Right kidney (tissue), 1 donor: ENCODE results near the gene NKD1.

Experiments
- DNase-seq: peaks from one replicate; pipeline ENCODE4 v3.0.0-alpha.2; 2016

Gene NKD1

DNA sequence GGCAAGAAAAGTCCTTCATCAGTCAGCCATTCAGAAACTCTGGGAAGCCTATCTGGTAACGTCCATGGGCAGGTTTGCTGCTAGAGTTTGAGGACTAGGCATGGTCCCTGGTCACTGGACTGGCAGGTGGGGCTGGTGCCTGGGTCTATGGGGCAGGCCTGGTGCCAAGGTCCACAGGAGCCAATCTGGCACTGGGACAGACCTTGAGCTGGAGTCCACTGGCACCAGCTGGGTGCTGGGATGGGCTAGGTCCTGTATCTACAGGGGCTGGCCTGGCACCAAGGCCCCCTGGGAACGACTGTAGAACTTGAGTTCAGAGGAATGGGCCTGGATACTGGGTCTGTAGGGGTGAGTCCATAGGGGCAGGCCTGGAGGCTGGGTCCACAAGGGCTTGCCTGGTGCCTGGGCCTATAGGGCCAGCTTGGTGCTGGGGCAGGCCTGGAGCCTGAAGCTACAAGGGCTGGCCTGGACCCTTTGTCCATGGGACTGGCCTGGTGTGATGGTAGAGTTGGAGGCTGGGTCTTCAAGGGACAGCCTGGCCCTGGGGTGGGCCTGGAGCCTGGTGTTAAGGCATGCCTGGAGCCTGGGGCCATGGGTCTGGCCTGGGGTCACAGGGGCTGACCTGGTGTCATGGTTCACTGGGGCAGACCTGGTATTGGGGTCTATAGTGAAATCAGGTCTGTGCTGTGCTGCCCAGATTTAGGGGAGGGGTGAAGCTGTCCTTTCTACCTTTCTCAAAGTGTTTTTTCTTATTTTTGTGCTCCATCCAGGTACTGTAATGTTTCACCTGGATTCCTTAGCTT is 30.5 kb upstream of the NKD1 start:
- DNase-seq = no peak

DNA sequence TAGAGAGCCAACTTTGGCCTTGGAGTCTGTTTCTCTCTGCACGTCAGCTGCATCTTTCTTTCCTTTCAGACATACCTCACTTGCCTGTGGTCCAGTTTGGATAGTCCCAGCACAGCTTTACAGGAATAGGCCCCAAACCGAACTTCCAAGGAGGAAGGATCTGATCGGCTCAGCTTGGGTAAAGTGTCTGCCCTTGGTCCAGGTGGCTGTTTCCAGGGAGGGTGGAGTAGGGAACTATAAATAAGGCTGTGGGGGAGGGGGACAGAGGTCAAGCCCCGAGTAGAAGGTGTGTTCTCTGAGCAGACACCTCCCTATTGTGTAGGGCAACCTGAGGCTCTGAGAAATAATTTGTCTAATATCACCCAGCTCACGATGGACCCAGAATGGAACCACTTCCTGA is 29.2 kb upstream of the NKD1 start:
- DNase-seq = no peak

DNA sequence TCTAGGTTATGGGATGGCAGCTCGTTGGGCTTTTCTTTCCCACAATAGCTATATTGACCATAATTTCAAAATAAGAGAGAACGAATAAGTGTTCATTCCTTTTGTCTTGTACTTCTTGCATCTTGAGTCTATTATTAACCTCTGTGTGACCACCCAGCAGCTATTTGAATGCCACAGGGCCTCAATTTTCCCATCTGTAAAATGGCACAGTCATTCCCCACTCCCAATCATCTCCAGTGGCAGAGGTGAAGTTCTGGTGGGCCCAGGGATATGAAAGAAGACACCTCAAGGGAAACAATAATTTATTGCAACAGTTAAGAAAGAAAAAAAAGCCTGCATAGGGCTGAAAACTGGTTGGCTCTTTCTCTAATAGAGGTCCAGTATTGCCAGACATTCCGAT is 28.6 kb upstream of the NKD1 start:
- DNase-seq = no peak

DNA sequence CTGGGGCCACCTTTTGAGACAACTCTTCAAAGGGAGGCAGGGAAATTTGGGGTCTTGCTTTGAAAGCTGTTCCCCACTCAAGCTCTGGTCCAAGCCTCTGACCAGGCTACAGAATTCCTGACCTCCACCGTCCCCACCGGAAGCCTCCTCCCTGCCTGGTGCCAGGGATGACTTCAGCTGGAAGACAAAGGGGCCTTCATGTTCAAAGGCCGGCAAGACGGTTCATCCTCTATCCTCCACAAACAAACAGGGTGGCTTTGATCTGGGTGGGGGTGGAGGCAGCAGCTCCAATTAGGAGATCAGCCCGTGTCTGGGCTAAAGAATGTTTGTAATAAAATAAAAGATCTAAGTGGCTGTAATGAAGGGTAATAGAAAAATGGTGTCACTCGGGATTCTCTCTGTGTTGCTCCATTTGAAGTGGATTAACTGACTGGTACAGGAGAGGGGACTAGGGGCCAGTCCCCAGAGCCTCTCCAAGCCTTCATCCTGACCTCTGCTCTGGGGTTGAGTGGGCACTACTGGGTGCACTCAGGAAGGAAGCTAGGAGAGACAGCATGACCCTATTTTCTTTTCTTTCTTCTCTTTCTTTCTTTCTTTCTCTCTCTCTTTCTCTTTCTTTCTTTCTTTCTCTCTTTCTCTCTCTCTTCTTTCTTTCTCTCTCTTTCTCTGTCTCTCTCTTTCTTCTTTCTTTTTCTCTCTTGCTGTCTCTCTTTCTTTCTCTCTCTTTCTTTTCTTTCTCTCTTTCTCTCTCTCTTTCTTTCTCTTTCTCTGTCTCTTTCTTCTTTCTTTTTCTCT is 27.5 kb upstream of the NKD1 start:
- no peak for DNase-seq

DNA sequence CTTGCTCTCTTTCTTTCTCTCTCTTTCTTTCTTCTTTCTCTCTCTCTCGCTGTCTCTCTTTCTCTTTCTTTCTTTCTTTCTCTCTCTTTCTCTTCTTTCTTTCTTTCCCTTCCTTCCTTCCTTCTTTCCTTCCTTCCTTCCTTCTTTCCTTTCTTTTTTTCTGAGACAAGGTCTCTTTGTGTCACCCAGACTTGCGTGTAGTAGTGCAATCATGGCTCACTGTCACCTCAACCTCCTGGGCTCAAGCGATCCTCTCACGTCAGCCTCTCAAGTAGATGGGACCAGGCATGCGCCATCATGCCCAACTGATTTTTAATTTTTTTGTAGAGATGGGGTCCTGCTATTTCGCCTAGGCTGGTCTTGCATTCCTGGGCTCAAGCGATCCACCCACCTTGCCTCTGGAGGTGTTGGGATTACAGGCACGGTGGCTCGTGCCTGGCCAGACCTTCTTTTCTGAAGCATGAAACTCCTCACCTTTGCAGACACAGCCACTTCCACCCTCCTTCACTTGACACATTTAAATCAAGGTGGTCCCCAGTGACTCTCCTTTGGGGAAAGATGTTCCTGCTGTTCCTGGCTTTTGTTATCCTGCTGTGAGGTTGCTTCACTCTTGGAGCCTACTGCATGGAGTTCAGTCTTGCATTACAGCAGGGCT is 26.8 kb upstream of the NKD1 start:
- DNase-seq = no peak

DNA sequence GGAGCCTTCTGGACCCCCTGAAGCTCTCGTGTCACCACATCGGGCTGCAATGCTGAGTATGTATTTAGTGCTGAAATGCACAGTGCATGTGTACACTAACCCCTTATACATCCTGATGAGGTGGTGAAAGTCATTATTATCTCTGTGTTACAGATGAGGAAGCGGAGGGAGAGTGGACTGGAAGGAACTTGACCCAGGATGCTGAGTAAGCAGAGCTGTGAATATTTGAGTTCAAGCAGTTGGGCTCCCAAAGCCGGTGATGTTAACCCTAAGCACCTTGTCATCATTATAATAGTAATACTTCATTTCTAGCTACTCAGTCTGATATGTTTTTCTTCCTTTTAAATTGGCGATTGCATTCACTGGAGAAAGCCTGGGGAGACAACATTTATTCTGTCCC is 25.9 kb upstream of the NKD1 start:
- no peak for DNase-seq

DNA sequence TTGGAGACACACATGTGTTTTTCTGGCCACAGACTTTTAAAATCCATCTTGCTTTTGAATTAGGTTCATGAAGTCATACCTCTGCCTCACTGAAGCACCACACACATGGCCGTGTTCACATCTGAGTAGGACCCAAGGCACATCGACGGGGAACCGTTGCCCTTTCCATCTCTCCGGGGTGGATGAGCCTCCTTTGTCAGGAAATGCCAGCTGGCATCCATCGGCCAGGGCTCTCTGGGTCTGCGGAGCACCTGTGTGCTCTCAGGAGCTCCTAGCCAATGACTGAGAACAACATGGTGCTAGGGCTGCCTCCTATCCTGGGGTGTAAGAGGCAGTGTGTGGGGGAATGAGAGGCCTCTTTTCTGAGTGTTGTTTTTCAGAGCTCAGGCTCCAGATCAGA is 24.5 kb upstream of the NKD1 start:
- no peak for DNase-seq

DNA sequence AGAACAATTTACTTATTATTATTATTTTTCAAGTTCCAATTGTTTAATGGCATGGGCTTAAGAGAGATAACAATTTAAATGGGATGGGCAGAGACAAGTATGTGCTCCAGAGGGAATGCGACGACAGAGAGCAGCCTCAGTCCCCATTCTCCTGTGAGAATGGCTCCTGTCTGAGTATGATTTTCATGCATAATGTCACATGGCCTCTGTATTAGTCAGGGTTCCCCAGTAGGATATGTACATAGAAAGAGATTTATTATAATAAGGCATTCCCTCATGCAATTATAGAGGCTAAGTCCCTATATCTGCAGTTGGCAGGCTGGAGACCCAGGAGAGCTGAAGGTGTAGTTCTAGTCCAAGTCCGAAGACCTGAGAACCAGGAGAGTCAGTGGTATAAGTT is 22.9 kb upstream of the NKD1 start:
- no peak for DNase-seq

DNA sequence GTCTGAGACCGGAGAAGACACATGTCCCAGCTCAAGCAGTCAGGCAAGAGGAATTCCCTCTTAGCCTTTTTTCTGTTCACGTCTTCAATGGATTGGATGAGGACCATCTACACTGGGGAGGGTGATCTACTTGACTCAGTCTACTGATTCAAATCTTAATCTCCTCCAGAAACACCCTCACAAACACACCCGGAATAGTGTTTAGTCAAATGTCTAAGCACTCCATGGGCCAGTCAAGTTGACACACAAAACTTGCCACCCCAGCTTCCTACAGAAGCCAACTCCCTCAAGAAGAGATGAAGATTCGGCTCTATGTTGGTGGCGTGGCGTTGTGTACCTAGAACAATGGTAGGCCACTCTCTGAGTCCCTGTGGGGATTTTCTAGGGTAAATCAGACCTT is 22.5 kb upstream of the NKD1 start:
- DNase-seq = no peak

DNA sequence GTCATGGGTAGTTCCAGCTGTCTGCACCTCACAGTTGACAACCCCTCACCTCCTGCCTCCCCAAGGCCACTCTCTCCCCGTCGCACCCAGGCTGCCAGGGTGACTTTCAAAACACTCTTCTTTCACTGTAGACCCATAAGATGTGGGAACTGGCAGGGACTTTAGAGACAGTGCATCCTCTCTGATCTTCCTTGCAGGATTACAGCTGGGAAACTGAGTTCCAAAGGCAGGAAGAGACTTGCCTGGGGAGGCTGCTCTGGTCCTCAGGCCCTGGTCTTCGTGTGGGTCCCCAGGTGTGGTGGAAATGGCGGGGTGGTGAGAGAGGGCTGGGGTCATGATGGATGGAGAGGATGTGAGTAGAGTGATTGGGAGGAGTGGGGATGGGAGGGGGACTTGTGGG is 21.9 kb upstream of the NKD1 start:
- no peak for DNase-seq

DNA sequence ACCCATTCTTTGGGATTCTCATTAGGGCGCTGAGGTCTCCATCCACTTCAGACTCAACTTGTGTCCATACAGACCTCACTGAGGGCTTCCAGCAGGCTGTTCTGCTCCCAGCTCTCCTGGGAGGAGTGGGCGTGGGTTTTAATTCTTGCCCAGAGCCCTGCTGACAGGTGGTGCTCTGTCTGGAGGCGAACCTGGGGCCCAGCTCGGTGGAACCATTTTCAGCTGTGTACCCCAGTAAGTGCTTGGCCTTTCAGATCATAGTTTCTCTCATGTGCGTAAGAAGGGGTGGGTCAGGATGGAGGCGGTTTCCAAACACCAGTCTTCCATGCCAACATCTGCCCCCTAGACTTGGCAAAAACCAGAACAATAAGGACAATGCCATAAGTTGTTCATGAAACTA is 21.4 kb upstream of the NKD1 start:
- DNase-seq = no peak

DNA sequence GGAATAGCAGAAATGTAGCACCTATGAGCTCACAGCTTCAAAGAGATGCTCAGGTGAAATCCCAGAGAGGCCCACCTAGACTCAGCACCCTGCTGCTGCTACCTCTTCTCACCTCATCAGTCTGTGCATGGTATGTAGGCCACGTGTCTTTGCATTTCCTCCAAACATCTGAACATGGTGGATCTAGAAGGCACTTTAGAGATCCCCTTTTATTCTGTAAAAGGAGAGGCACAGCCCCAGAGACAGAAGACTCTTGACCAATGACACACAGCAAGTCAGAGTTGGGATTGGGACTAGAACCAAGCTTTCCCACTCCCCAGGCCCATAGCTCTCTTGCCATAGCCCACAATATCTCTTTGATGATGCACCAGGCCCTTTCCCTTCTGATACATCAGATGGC is 19.4 kb upstream of the NKD1 start:
- DNase-seq = no peak

DNA sequence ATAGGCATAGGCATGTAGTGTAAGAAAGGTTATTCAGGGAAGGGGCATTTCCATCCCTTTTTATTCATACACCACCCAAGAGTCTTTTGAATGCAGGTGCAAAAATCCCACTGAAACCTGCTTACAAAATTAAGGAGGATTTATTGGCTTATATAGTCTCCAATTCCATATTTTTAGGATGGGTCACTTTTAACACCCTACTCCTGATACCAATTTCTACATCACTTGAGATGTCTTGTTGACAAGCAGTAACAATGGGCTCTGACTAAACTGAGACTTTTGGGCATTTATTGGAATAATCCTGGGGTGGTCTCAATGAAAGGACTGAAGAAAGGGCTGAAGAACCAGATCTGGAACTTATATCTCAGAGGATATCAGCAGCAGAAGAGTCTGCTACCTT is 18.9 kb upstream of the NKD1 start:
- no peak for DNase-seq

DNA sequence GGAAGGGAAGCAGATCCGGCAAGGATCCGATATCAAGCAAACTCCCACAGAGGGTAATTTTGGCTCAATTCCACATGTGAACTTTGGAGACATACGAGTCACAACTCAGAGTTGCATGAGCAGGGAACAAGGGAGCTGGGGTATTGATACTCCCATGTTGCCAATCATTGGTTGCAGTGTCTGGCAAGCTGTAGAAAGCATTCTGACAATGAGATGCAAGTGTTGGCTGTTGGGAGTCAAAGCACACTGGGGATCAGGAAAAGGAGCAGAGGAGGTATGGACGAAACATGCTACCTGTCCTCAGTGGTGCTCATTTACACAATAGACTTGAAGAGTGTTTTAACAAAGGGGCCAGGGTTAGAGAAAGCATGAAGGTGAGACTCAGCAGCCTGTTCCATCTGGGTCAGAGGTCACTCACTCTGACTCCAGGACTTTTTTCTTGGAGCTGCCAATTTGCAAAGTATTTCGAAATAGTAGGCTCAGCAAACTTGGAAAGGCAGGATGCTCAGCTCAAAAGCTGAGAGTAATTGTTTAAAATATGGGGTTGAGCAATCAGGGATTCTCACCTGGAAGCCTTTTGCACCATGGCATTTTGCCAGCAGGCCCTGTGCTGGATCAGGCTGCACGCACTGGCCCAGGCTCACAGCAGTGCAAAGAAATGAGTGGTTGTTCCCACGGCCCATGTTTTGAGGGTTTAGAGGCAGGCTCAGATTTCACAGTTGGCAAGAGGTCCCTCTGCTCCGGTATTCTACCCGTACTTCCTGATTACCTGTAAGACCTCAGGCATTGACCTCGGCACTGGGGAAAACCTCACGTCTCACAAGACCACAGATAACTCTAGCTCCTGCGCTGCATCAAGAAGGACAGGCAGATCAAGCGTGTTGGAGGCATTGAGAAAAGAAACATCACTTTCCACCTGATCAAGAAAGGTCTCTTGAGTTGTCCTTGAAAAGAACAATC is 17.6 kb upstream of the NKD1 start:
- no peak for DNase-seq

DNA sequence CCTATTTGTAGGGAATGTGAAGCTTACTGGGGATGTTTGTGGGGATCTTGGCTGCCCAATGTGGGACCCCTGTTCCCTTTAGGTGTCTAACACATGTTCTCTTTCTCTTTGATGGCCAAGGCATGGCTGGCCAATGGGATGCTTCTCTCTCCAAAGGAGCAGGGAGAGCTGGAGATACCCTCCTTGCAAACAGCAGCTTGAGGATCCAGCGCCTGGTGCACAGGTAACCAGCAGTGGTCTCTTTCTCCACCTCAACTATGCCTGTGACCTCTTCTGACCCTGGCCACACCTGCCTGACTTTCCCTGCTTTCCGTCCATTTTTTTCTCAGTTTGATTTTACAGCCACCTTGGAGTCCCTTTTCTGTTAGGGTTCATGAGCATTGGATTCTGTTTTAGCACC is 16.8 kb upstream of the NKD1 start:
- DNase-seq = no peak

DNA sequence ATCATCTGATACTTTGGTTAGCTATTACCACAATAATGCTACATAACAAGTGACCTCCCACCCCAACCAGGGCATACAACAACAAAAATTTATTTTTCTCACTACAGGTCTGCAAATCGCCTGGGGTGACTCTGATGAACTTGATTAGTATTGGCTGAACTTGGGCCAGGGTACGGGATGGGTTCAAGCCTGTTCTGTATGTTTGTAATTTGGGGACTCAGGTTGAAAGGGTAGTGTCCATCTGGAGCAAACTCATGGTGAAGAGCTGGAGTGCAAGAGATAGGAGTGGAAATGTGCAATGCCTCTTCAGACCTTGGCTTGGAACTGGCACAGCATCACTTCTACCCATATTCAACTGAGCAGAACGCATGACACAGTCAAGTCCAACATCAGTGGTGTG is 16.3 kb upstream of the NKD1 start:
- DNase-seq = no peak

DNA sequence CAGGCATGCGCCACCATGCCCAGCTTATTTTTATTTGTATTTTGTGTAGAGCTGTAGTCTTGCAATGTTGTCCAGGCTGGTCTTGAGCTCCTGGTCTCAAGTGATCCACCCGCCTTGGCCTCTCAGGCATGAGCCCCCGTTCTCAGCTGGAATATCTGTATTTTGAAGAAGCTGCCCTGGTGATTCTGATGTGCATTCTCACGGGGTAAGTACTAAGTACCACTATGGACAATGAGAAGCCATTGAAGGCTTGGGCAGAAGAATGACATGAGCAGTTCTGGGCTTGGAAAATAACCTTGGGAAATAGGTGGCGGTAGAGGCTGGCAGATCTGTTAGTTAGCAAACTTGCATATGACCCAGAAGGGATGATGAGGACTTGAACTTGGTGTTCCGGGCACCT is 15.6 kb upstream of the NKD1 start:
- DNase-seq = no peak

DNA sequence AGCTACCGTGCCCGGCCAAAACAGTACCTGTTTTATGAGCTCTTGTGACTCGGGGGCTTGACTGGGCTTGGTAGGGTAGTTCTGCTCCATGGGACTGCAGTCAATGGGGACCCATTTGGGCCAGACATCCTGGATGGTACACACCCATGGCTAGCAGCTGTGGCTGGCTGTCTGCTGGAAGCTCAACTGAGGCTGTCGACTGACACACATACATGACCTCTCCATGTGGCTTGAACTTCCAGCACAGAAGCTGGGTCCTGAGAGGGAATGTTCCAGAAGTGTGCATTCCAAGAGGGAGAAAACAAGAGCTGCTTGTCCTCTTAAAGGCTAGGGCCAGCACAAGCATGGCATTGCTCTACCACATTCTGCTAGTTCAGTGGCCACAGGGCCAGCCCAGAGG is 14.9 kb upstream of the NKD1 start:
- DNase-seq = no peak

DNA sequence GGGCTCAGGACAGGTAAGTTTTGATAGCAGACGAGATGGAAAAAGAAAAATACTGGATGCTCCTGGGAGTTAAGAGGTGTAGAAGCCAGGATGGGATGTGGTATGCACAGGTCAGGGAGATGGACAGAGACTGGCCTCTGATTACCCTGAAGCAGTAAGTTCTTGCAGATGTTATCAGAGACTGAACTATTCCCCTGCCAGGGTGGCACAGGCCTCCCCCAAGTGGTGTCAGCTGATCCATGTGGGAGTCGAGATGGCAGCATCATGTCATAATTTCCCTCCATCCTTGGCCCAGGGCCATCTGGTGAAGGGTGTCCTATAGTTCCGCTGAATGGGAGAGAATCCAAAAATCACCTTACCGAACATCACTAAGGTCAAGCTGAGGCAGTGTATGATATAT is 14.1 kb upstream of the NKD1 start:
- DNase-seq = no peak

DNA sequence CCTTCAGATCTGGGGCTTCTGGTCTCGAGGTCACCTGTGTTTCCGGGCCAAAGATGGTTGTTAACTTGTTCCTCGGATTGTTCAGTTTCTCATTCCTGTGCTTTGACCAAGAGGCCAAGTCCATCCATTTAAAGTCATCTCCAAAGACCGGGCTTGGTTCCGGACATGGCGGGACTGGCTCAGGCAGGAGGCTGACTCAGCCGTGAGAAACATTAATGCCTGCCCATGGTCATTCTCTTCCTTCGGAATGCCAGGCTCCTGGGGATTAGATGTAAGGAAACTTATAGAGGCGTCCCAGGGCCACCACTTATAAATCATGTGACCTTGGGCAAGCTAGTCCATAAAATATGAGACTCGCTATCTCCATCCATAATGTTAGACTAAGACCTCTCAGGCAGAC is 13.6 kb upstream of the NKD1 start:
- no peak for DNase-seq

DNA sequence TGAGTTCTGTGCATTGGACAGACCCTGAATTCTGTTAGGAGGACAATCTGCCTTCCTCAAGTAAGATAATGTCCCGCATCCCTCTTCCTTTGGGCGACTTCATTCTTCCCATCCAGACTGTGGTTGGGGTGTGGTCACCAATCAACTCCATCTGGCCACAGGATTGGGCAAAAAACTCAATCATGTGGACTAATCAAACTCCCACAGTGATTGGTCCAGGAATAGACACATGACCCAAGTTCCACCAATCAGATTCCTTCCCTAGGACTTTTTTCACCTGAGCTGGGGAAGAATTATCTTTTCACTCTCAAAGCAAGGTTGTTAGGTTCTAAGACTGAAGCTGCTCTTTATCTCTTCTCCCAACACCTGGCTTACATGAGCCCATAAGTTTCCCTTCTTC is 13.2 kb upstream of the NKD1 start:
- no peak for DNase-seq

DNA sequence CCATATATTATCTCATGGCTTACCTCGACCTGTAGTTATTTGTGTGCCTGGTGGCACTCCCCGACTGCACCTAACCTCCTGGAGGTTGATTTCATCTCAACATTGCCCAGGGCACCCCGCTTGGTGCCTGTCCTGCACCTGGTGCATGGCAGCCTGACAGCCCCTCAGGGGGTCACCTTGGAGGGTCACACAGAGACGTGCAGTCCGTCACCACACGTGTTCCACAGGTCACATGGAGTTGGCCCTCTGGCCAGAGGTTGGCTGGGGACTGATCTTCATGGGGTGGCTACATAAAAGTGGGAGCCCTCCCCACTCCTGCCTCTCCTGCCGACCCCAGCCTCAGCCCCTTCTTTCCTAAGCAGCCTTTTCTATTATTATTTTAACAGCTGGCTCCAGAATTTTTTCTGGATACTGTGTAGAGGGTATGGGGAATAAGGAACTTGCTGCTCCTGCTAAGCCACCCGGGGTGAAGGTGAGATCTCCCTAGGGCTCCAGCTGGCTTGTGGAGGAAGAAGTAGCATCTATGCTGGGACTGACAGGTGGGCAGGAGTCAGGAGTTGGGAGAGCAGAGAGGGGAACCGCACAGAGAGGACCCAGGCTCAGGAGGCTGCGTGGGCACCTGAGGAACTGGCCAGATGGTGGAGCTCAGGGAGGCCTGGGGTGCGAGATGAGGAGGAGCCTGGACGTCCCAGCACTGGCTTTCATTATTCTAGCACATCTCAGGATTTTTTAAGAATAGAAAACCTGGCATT is 12.5 kb upstream of the NKD1 start:
- DNase-seq = no peak
